ACC112 (cell line): ENCODE measurements around the gene CHST11.

Source experiments
- H2AFZ ChIP-seq: fragments of 200-600 bp; sonication (generic); one replicate; pipeline ENCODE4 v1.6.0; 2017; ENCODE audit warnings: antibody characterized with exemption, low read length; ENCODE audit not compliant: unreplicated experiment
- H3K27ac ChIP-seq: fragments of 200-600 bp; sonication (generic); 2 replicates; pipeline ENCODE4 v1.5.1; 2014; ENCODE audit warnings: low read depth, mild to moderate bottlenecking, antibody characterized with exemption, low read length, moderate library complexity
- H3K27me3 ChIP-seq: fragments of 200-600 bp; sonication (generic); 2 replicates; pipeline ENCODE4 v1.6.1; 2014; ENCODE audit warnings: mild to moderate bottlenecking, antibody characterized with exemption, low read length, moderate library complexity, mixed read lengths; ENCODE audit not compliant: insufficient read depth
- H3K36me3 ChIP-seq: fragments of 200-600 bp; sonication (generic); 2 replicates; pipeline ENCODE4 v1.6.1; 2016; ENCODE audit warnings: mild to moderate bottlenecking, antibody characterized with exemption, low read length, moderate library complexity, mixed read lengths; ENCODE audit not compliant: insufficient read depth
- H3K4me1 ChIP-seq: fragments of 200-600 bp; sonication (generic); one replicate; pipeline ENCODE4 v1.6.1; 2016; ENCODE audit warnings: low read length, mixed read lengths; ENCODE audit not compliant: insufficient read depth, unreplicated experiment, control insufficient read depth
- H3K4me3 ChIP-seq: fragments of 200-600 bp; sonication (generic); 2 replicates; pipeline ENCODE4 v1.5.1; 2014; ENCODE audit warnings: mild to moderate bottlenecking, low read depth, low read length
- H3K79me2 ChIP-seq: fragments of 200-600 bp; sonication (generic); one replicate; pipeline ENCODE4 v1.6.0; 2016; ENCODE audit warnings: low read length; ENCODE audit not compliant: control insufficient read depth, unreplicated experiment, insufficient read depth

CHST11 gene

DNA sequence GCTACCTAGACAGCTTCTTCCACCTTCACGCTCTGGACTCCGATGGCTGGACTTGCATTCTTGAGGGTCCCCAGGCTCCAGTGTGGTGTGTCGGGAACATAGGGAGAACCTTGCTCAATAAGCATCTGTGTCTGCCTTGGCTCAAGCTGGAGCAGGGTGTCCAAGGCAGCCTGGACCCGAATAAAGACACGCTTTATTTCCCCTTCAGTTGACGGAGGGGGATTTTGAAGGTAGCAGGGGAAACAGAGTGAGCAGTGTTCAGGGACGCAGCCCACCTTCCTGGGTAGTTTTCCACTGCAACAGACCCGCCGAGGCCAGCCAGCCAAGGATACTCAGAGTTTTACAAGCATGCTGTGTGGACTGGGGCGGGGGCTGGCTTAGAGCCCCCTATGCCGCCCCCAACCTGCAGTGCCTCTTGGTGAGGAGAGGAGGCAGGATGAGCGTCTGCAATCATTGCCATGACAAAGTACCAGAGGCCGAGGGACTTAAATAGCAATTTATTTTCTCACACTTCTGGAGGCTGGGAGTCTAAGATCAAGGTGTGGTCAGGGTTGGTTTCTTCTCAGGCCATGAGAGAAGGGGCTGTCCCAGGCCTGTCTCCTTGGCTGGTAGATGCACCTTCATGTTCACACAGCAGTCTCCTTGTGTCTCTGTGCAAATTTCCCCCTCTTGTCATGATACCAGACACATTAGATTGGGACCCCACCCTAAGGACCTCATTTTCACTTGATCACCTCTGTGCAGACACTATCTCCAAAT is 201.2 kb downstream of the CHST11 start:
- Histone ChIP-seq H3K79me2 (no peaks in the 10 kb centered on the region), H3K4me1 (peaks cover 14% of the 10 kb centered on the region), H2AFZ (no peak overlapping the region), H3K36me3 (no peaks in the 10 kb centered on the region), H3K4me3 (no peak overlapping the region), H3K27ac (no peak overlapping the region), H3K27me3 (no peaks in the 10 kb centered on the region)

DNA sequence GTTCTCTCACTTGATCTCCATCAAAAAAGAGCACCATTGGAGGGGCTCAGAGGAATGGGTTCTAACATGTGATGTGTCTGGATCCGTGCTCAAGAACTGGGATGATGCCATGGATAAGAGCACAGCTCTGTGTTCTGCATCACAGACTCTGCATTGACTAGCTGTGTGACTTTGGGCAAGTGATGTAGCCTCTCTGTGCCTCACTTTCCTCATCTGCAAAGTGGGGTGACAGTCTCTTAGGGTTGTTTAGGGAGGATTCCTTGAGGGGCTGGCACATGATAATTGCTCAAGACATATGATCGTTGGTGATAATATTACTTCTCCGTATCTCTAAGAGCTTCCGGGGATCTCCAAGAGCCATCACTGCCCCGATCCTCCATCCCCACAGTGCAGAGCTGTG is 202.3 kb downstream of the CHST11 start:
- no peak overlapping the region for H2AFZ ChIP-seq
- no peaks in the 10 kb centered on the region for H3K27me3 ChIP-seq
- no peaks in the 10 kb centered on the region for H3K36me3 ChIP-seq
- H3K4me1 ChIP-seq, result peaks cover 14% of the 10 kb centered on the region
- H3K4me3 ChIP-seq, result no peak overlapping the region
- no peaks in the 10 kb centered on the region for H3K79me2 ChIP-seq
- no peak overlapping the region for H3K27ac ChIP-seq

DNA sequence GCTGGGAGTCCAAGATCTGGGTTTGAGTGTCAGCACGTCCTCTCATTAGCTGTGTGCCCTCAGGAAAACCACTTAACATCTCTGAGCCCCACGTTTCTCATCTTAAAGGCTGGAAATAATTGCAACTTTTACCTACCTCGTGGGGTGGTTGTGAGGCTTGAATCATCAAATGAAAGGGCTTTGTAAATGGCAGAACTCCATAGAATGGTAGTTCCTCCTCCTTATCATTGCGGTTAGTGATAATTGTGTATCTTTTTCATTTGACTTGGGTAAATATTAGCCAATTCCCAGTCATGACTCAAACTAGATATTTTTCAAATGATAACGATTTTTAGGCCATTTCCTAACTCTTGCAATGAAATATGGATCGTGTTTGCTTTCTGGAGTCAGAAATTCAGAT is 205.5 kb downstream of the CHST11 start:
- no peak overlapping the region for H2AFZ ChIP-seq
- H3K79me2 ChIP-seq, result no peaks in the 10 kb centered on the region
- no peak overlapping the region for H3K4me3 ChIP-seq
- 0 out of 2 replicates have a peak overlapping the region, but pooled peaks have one; percentile 2 for H3K27ac ChIP-seq
- H3K36me3 ChIP-seq, result no peaks in the 10 kb centered on the region
- H3K4me1 ChIP-seq, result peaks cover 14% of the 10 kb centered on the region
- no peaks in the 10 kb centered on the region for H3K27me3 ChIP-seq

DNA sequence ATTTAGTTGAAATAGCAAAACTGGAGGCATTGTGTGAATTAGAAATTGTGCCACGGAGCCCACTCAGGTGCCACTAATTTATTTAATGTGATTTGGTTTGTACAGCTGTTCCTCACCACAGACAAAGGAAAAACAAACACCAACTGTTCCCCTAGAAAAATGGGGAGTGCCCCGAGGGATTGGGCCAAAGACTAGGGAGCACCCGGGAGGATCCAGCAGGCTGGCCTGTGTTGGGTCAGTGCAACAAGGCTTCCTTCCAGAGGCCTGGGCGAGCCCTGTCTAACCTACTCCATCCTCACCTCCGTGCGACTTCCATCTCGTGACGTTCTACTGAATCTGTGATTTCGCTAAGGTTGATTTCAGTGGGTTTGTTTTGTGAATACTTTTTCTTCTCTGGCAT is 206.2 kb downstream of the CHST11 start:
- no peak overlapping the region for H3K27ac ChIP-seq

DNA sequence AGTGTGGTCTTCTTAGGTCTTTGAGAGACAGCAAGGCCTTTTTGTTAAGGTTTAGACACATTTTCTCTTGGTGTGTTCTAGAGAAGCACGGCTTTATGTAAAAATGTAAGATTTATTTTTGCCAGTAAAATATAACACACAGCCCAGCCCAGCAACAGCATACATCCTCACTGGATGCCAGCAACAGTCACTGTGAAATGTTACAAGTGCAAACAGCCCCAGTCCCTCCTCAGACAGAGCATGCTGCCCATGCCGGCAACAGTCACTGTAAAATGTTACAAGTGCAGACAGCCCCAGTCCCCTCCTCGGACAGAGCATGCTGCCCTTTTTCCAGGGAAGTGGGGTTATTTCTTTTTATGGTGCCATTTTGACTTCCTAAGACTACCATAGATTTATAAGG is 207.6 kb downstream of the CHST11 start:
- Histone ChIP-seq H3K27me3 (no peaks in the 10 kb centered on the region), H3K36me3 (no peaks in the 10 kb centered on the region), H3K79me2 (no peaks in the 10 kb centered on the region), H3K4me1 (peaks cover 20% of the 10 kb centered on the region), H3K4me3 (no peak overlapping the region), H3K27ac (no peak overlapping the region), H2AFZ (no peak overlapping the region)

More for the DNA sequence above, 206.2 kb downstream of the CHST11 start:
- Histone ChIP-seq H2AFZ (no peak overlapping the region), H3K27me3 (no peaks in the 10 kb centered on the region), H3K4me1 (peaks cover 20% of the 10 kb centered on the region), H3K4me3 (no peak overlapping the region), H3K36me3 (no peaks in the 10 kb centered on the region), H3K79me2 (no peaks in the 10 kb centered on the region)

DNA sequence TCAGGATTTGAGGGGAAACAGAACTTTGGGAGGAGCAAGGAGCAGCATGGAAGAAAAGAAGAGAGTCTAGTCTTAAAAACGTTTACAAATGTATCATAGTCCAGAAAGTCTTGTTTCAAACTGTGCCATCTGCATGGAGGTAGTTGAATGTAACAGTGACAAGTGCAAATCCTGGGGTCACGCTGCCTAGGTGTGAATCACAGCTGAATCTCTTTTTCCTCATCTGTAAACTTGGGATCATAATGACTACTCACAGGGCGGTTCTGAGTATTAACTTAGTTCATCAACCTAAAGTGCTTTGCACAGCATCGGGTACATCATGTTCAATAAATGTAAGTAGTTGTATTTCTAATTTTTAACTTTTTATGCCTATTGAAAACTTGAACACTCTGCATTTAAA is 208.5 kb downstream of the CHST11 start:
- H3K79me2 ChIP-seq, result no peaks in the 10 kb centered on the region
- H3K27me3 ChIP-seq, result no peaks in the 10 kb centered on the region
- H3K36me3 ChIP-seq, result no peaks in the 10 kb centered on the region
- H3K4me1 ChIP-seq, result peaks cover 20% of the 10 kb centered on the region
- no peak overlapping the region for H2AFZ ChIP-seq
- H3K27ac ChIP-seq, result no peak overlapping the region
- no peak overlapping the region for H3K4me3 ChIP-seq

DNA sequence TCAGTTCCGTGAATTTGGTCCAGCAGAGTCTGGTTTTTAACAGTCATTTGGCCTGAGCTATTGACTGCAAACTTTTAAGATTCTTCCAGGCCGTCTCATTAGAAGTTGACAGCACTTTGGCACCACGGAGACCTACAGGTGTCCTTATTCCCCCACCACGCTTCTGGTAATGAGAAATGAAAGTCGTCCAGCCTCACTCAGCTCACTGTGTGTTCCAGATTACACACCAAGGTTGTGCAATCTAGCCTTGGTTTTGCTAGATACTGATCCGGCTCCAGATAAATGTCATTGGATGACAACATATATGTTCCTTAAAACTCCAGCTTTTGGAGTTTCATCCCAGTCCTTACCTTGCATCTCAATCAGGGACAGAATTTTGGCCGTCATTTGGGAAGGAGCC is 210.4 kb downstream of the CHST11 start:
- Histone ChIP-seq H3K27me3 (no peaks in the 10 kb centered on the region), H3K4me1 (peaks cover 32% of the 10 kb centered on the region), H2AFZ (no peak overlapping the region), H3K4me3 (no peak overlapping the region), H3K27ac (no peak overlapping the region), H3K79me2 (no peaks in the 10 kb centered on the region), H3K36me3 (no peaks in the 10 kb centered on the region)

DNA sequence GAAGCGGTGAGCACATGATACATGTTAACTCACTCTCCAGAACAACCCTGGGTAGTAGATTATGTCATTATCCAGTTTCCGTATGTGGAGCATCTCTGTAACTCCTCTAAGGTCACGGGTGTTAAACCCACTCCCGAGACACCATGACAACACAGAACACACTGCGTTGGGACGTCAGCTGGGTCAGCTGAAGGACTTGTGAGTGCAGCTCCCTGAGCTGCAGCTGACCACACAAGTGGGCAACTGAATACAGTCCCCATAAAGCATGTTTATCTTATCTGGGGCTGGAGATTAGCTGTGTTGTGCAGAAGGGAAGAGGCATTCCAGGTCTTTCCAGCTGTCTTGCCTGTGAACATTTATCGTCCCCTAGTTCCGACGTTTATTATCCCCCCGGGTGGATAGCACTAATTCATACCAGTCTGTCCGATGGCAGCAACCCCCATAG is 211.5 kb downstream of the CHST11 start:
- peaks cover under 1% of the 10 kb centered on the region for H3K79me2 ChIP-seq

DNA sequence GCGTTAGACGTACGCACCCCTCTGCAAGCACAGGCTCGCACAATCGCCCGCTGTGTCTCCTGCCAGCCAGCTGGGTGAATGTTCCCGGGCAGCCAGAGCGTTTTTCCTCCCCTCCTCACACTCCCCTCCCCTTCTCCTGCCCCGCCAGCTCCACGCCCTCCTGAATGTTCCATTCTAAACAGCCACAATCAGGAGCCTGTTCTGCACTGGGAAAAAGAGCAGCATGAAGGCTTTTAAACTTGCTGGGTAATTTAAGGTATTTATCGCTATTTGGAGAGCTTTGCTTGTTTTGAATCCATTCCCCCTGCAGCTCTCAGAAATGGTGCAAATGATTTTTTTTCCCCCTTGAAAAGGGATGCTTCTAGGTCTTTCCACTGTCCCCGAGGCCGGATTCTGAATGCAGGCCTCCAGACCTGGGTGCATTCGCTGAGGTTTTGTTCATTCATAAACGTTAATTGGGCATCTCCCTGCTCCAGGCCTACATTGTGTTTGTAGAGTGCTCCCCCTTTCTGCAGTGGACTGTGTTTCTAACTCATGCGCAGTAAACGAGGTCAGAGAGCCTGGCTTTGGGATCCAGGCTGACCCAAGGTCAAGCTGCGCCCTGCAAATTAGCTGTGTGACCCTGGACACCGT is 212.5 kb downstream of the CHST11 start:
- no peak overlapping the region for H3K27ac ChIP-seq

More for the DNA sequence above, 211.5 kb downstream of the CHST11 start:
- H3K4me3 ChIP-seq, result no peak overlapping the region
- peaks cover 36% of the 10 kb centered on the region for H3K4me1 ChIP-seq
- no peak overlapping the region for H2AFZ ChIP-seq
- H3K27me3 ChIP-seq, result no peaks in the 10 kb centered on the region
- H3K27ac ChIP-seq, result no peak overlapping the region
- no peaks in the 10 kb centered on the region for H3K36me3 ChIP-seq

DNA sequence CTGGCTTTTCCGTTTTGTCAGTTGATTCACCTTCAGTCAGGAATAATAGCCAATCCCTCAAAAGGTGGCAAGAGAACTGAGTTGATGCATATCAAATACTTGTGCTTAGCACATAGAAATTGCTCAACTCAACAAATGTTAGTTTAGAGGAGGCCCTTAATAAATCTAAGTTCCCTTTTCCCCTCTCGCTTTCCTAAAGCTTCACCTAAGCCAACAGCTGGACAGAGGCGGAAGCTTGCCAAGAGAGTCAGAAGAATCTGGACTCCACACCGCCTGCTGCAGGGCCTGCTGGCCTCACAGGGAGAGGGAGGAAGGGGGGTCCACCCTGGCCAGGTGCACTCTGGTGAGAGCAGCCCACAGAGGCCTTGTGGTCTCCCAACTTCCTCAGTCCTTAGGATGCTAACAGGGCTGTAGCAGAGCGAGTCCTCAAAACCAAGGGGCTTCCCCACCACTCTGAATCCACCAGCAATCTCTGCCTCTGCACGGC is 213.1 kb downstream of the CHST11 start:
- Histone ChIP-seq H3K36me3 (no peaks in the 10 kb centered on the region), H2AFZ (no peak overlapping the region), H3K4me1 (peaks cover 47% of the 10 kb centered on the region), H3K27ac (no peak overlapping the region), H3K79me2 (peaks cover 8% of the 10 kb centered on the region), H3K4me3 (no peak overlapping the region), H3K27me3 (no peaks in the 10 kb centered on the region)

More for the DNA sequence above, 212.5 kb downstream of the CHST11 start:
- Histone ChIP-seq H3K79me2 (peaks cover 8% of the 10 kb centered on the region), H3K27me3 (no peaks in the 10 kb centered on the region), H3K36me3 (no peaks in the 10 kb centered on the region), H3K4me1 (peaks cover 45% of the 10 kb centered on the region), H2AFZ (no peak overlapping the region), H3K4me3 (no peak overlapping the region)
